Transverse colon (tissue), 4 donors: ENCODE measurements around the gene GNAT1. TPM values are rescaled to one million over a fixed set of nuclear protein-coding genes. Genes with fewer than 3 reads are reported as not detected.

Source experiments
- DNase-seq: peaks from one replicate; pipeline ENCODE4 v3.0.0-alpha.2; 2019
- H3K27ac ChIP-seq, 4 donors: fragments of 200-600 bp; sonication (generic); 2 replicates each; pipeline ENCODE4 v1.5.1; 2016 to 2018; ENCODE audit warnings: inconsistent platforms in 4 of 4
- H3K27me3 ChIP-seq: fragments of 200-600 bp; sonication (generic); 2 replicates; pipeline ENCODE4 v1.5.1; 2017; ENCODE audit warnings: inconsistent platforms
- H3K36me3 ChIP-seq, 4 donors: fragments of 200-600 bp; sonication (generic); 2 replicates each; pipeline ENCODE4 v1.5.1; 2017 to 2019; ENCODE audit warnings: inconsistent platforms in 4 of 4
- H3K4me1 ChIP-seq, 4 donors: fragments of 200-600 bp; sonication (generic); 2 replicates each; pipeline ENCODE4 v1.5.1; 2017 to 2020; ENCODE audit warnings: inconsistent platforms in 4 of 4
- H3K4me3 ChIP-seq, 4 donors: fragments of 200-600 bp; sonication (generic); 1 replicate in 1 of 4; 2 replicates in 3 of 4; pipeline versions ENCODE4 v1.5.1 to v1.6.1; 2017 to 2019; ENCODE audit warnings: inconsistent platforms in 4 of 4
- H3K9me3 ChIP-seq, 2 donors: fragments of 200-600 bp; sonication (generic); 2 replicates each; pipeline ENCODE4 v1.5.1; 2017 to 2019; ENCODE audit warnings: inconsistent platforms in 2 of 2
- CTCF ChIP-seq, 5 experiments: fragments of 200-600 bp in 3 of 5; fragments of 450-650 bp in 2 of 5; sonication (generic) in 3 of 5; IDR thresholded peaks; 1 replicate in 2 of 5; 2 replicates in 3 of 5; pipeline ENCODE4 v1.5.1; 2016 to 2017; ENCODE audit warnings: antibody characterized with exemption in 5 of 5, inconsistent platforms in 3 of 5, mild to moderate bottlenecking in 2 of 5, moderate library complexity in 1 of 5
- EP300 ChIP-seq: sonication (generic); formaldehyde crosslinking; IDR thresholded peaks from one replicate; pipeline ENCODE4 v1.6.1; 2017; ENCODE audit warnings: antibody characterized with exemption, low read depth
- POLR2A ChIP-seq: fragments of 450-650 bp; IDR thresholded peaks from one replicate; pipeline ENCODE4 v1.6.1; 2016; ENCODE audit warnings: antibody characterized with exemption, mild to moderate bottlenecking, moderate library complexity
- POLR2AphosphoS5 ChIP-seq, 3 donors: sonication (generic); formaldehyde crosslinking; IDR thresholded peaks; one replicate each; pipeline ENCODE4 v1.6.1; 2016; ENCODE audit warnings: antibody characterized with exemption in 3 of 3
- WGBS, 2 donors: methylation state at CpG; one replicate each; pipeline ENCODE4 v1.1.5; 2018; ENCODE audit warnings: low coverage in 1 of 2; 5-methylcytosine and 5-hydroxymethylcytosine counted together
- in situ Hi-C, 4 donors: fragments of 200-750 bp; cut with MboI; loops; one replicate each; pipeline versions ENCODE4 v1.15.0 to v1.15.1; 2017; ENCODE audit warnings: low sequenced_read_pairs in 3 of 4, low pct_ligation_motif_present in 1 of 4, low pct_unique_long_range_greater_than_20kb in 1 of 4
- intact Hi-C: fragments of 100-400 bp; cut with DNase I; formaldehyde crosslinking; loops from one replicate; pipeline ENCODE4 v1.15.1; 2023; ENCODE audit warnings: low total_unique reads
- total RNA-seq, 4 donors: library from RNA; depleted of rRNA; stranded (reverse); fragments of >200 nt; gene quantifications; one replicate each; pipeline ENCODE4 v1.1.0, GENCODE V29; 2016

Gene GNAT1
- total RNA-seq, 4 donors from 2014 or later = not detected

- H3K27me3 ChIP-seq = peaks cover 90% of the 10 kb centered on the region
- no peak for DNase-seq
- H3K4me3 ChIP-seq = no peak overlapping the region
- in situ Hi-C loops (no loop called here), intact Hi-C loops (no loop called here)
- H3K27ac ChIP-seq = no peak overlapping the region
- TF ChIP-seq POLR2A = no peak
- no peak for TF ChIP-seq CTCF (IDR thresholded peaks at IDR 0.05)
- TF ChIP-seq EP300 = no peak
- no peak for TF ChIP-seq POLR2AphosphoS5 (IDR thresholded peaks at IDR 0.05)
- no peaks in the 10 kb centered on the region for H3K9me3 ChIP-seq
- no peaks in the 10 kb centered on the region for H3K36me3 ChIP-seq
- 86% methylated on average over 10 of the region's 10 CpGs; no CpG with 5 or more reads in 1 of the 2 donors for WGBS, 2 donors
- H3K4me1 ChIP-seq = peaks cover 10 to 14% (median 12%) of the 10 kb centered on the region in 4 donors
Measured at GRCh38 chr3:50201573-50202315, 10.3 kb downstream of the GNAT1 start.

DNA sequence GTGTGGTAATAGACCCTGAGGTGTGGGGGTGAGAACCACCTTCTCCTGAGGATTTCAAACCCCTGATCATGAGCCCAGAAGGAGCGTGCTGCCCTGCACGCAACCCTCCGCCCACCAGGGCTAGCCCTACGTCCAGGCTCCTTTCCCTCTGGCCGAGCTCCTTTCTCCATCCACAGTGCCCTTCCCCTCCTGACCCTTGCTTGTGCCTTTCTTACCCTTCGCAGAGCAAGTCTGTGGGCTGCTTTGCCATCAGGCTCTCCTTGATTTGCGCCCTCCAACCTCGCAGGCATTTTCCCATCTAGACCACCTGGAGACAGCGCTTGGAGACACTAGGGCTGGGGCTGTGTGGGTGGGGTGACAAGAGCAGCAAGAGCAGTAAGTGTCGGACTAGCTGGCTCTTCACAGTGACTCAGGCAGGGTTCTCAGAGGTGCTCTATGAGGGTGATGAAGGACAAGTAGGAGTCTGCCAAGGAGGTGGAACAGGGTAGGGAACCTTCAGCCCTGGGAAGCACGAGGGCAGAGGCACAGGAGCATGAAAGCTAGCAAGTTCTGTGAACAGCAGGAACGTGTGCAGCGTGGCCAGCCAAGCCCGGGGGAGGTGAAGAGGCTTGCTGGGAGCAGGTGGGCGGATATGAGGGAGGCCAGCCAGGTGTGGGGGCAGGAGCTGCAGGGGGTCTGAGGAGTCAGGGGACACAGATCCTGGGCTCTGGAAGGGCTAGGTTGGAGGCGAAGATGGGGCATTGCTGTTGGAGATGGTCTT is 11.1 kb downstream of the GNAT1 start:
- intact Hi-C loops (no loop called here), in situ Hi-C loops (no loop called here)
- WGBS, 2 donors = 48 to 83% methylated on average over 3 to 16 of the region's 16 CpGs
- Histone ChIP-seq H3K9me3 (no peaks in the 10 kb centered on the region), H3K4me3 (no peak overlapping the region), H3K27me3 (peaks cover 94% of the 10 kb centered on the region), H3K4me1 (peaks cover 10 to 14% (median 12%) of the 10 kb centered on the region in 4 donors), H3K36me3 (no peaks in the 10 kb centered on the region), H3K27ac (no peak overlapping the region)
- no peak for DNase-seq
- TF ChIP-seq POLR2AphosphoS5 (IDR thresholded peaks at IDR 0.05) (no peak), CTCF (IDR thresholded peaks at IDR 0.05) (no peak), EP300 (no peak), POLR2A (no peak)

- H3K27ac ChIP-seq = no peak overlapping the region
- H3K4me1 ChIP-seq = peaks cover 10 to 14% (median 12%) of the 10 kb centered on the region in 4 donors
- WGBS, 2 donors = 69% methylated on average over 9 of the region's 9 CpGs; no CpG with 5 or more reads in 1 of the 2 donors
- in situ Hi-C loops (no loop called here), intact Hi-C loops (no loop called here)
- H3K36me3 ChIP-seq = no peaks in the 10 kb centered on the region
- H3K4me3 ChIP-seq = no peak overlapping the region
- TF ChIP-seq CTCF (IDR thresholded peaks at IDR 0.05) = no peak
- TF ChIP-seq EP300 = no peak
- no peaks in the 10 kb centered on the region for H3K9me3 ChIP-seq
- DNase-seq = no peak
- H3K27me3 ChIP-seq = peaks cover 86% of the 10 kb centered on the region
Measured at GRCh38 chr3:50203113-50203808, 11.9 kb downstream of the GNAT1 start.
